AG20443 (cell line): Measurements from ENCODE around the gene SLC1A7.

ENCODE experiments used
- DNase-seq: peaks from one replicate; pipeline ENCODE4 v3.0.0; 2012; ENCODE audit warnings: low spot score, mixed read lengths

The SLC1A7 gene

DNA sequence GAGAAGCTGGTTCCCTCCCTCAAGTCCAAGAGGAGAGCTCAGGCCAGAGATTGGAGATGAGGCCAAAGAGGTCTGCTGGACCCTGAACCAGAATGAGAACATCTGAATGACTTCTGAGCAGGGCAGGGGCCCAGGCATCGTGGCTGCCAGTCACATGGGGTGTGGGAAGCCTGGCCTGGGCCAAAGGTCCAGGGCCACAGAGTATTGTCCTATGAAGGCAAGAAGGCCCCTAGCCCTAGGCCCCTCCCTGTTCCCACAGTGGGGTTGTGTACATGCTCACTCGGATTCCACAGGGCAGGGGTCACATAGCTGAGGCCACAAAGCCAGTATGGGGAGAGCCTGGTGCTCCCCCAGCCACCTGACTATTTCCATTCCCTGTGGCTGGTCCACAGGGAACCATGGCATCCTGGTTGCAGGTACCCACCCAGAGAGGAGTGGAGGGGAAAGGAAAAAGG, 18.5 kb upstream of the SLC1A7 start:
- DNase-seq, result no peak

DNA sequence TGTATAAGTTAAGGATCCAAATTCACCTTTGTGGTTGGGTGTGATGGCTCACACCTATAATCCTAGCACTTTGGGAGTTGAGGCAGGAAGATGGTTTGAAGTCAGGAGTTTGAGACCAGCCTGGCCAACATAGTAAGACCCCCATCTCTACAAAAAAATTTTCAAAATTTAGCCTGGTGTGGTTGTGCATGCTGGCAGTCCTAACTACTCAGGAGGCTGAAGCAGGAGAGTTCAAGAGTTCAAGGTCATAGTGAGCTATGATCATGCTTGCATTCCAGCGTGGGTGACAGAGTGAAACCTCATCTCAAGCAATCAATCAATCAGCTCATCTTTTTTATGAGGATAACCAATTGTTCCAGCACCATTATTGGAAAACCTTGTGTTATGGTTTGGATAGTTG, 16.5 kb upstream of the SLC1A7 start:
- DNase-seq, result no peak

DNA sequence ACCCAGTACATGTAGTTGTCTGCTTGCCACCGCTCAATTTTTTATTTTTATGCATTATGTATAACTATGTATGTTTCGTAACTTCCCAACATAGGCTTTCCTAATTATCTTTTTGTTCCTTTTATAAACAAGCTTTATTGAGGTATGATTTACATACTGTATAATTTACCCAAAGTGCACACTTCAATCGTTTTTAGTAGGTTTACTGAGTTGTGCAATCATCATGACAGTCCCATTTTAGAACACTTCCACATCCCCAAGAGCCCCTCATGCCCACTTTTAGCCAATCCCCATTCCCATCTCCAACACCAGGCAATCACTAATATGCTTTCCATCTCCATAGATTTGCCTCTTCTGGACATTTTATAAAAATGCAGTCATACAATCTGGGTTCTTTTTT, 14.3 kb upstream of the SLC1A7 start:
- DNase-seq, result no peak

DNA sequence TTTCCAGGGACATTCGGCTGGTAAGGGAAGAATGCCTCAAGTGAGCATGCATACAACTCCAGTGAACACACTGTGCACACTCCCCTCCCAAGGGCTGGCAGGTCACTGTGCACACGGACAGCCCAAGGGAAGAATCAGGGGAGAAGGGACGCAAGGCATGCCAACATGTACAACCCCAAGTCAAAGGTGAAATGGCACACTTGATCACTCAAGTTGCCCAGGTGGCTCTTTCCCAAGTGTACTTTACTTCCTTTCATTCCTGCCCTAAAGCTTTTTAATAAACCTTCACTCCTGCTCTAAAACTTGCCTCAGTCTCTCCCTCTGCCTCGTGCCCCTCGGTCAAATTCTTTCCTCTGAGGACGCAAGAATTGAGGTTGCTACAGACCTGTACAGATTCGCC, 13.5 kb upstream of the SLC1A7 start:
- no peak for DNase-seq

DNA sequence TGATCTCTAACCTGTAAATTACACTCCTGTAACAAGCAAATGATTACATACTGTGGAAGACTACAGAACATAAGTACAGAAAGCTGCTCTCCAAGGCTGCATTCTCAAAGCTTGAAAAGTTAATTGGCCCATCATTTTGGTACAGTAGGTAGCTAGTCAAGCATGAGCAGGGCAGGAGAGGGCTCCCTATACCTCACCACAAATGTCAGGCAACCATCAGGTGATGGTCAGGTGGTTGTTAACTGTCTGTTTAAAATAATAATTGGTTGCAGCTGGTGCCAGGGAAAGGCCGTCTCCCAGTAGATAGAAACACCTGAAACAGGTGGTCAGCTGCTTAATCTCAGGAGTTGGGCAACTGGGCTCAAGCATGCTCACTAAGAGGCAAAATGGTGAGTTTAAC, 13.1 kb upstream of the SLC1A7 start:
- no peak for DNase-seq

DNA sequence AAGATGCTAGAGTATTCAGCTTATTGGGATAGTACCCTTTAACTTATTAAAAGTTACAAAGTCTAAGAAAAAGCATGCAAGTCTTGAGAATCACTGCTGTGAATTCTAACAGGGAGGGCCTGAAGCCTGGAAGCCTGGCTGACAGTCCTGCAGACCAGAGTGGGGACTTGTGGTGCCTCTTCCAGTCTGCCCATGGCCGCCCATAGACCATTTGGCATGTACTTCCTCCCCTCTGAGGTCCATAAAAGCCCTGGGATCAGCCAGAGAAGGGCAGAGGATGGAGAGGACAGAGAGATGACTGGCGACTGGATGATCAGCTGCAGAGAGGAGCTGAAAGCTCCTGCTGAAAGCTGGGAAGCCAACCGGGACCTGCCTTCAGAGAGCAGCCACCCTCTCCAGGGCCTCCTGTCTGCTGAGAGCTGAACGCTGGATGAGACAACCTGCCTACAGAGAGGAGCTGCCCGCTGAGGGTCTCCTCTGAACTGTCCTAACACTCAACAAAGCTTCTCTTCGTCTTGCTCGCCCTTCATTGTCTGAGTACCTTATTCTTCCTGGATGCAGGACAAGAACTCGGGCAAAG, 12.5 kb upstream of the SLC1A7 start:
- no peak for DNase-seq

GRCh38 chr1:53153752-53154151, 11.3 kb upstream of the SLC1A7 start:
- DNase-seq, result no peak

DNA sequence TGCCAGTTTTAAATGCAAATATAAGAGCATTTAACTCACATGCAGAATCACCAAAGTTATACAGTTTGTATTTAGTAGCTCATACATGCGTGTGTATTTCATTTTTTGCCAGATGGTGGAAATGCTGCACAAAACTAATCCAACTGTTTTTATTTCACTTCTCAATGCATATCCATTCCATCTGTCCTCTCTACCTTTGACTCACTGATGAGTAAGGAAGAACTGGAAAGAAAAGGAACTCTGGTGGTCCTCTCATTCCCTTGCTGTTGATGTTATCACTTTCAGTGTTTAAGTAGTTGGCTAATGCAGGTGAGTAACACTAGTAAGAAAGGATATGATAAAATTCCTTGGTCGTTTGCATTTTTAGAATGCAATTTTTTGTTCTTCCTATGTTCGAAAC, 5.7 kb upstream of the SLC1A7 start:
- DNase-seq, result no peak

DNA sequence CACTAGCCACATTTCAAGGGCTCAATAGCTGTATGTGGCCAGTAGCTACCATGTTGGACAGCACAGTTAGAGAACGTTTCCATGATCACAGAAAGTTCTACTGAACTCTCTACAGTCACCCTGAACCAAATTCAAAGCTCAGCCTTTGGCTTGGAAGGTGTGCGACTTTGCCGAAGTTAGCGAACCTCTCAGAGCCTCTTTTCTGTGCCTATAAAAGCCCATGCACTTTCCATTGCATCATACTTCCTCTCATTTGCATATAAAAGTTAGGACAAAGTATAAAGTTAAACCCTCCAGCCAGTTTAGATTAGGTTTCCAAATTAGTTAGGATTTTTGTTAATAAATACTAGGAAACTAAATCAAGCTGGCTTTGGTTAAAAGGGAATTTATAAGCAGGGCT, 4.7 kb upstream of the SLC1A7 start:
- no peak for DNase-seq

- DNase-seq, result peak; percentile 96
Measured at GRCh38 chr1:53145942-53146708, 3.7 kb upstream of the SLC1A7 start.

GRCh38 chr1:53145619-53145941, 3.1 kb upstream of the SLC1A7 start:
- DNase-seq, result no peak

GRCh38 chr1:53145051-53145600, 2.7 kb upstream of the SLC1A7 start:
- no peak for DNase-seq

DNA sequence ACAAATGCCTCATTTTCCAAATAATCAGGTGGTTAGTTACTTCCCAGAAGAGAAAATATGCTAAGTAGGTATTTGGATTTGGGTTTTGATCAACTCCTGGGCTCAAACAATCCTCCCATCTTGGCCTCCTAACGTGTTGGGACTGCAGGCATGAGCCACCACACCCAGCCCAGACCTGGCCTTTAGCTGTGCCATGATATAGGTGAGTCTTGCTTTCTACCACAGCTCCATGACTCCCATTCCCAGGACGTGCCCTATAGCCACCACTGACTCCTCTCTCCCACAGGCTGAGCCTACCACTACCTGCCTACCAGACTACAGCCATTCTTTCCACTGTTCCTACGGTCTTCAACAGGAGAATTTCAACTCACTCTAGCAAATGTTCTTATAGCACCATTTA, 1.8 kb upstream of the SLC1A7 start:
- no peak for DNase-seq

GRCh38 chr1:53143527-53143926, 1.1 kb upstream of the SLC1A7 start:
- no peak for DNase-seq

DNA sequence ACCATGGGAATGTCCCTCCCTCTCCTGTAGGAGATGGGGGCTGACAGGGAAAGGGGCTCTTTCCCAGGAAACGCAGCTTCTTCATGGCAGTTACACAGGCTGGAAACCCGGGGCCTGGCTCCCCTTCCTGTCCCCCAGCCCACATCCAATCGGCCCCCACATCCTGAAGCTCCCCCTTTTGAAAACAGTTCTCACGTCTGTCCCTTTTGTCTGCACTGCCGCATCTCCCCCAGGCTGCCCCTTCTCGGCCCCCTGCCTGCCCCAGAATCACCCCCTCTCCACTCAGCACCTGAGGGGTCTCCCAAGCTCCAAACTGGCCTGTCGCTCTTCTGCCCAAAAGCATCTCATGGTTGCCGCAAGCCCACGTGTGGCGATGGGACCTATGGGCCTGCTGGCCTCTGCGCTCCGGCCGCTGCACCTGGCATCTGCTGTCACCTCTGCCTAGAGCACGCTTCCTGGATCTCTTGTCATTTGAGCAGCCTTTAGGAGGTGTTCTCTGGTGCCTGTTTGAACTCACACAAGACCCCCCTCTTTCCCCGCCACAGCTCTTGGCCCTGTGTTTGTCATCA, 867 bp downstream of the SLC1A7 start:
- no peak for DNase-seq

DNA sequence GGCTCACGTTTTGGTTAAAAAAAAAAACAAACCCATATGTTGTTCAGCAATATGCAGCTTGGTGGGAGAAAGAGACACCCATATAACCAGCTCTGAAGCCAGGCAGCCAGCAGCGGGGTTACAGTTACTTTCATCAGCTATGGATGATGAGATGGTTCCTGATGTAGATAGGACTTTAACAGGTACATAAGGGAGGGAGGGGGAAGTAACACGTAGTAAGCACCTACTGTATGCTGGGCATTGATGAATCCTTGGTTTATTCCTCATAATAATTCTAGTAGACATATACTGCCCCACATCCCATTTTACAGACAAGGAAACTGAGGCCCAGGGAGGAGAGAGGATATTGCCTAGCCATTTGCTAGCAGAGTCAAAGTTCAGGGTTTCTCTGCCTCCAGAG, 2.0 kb downstream of the SLC1A7 start:
- DNase-seq, result no peak

- DNase-seq, result no peak
Measured at GRCh38 chr1:53139951-53140361, 2.5 kb downstream of the SLC1A7 start.

DNA sequence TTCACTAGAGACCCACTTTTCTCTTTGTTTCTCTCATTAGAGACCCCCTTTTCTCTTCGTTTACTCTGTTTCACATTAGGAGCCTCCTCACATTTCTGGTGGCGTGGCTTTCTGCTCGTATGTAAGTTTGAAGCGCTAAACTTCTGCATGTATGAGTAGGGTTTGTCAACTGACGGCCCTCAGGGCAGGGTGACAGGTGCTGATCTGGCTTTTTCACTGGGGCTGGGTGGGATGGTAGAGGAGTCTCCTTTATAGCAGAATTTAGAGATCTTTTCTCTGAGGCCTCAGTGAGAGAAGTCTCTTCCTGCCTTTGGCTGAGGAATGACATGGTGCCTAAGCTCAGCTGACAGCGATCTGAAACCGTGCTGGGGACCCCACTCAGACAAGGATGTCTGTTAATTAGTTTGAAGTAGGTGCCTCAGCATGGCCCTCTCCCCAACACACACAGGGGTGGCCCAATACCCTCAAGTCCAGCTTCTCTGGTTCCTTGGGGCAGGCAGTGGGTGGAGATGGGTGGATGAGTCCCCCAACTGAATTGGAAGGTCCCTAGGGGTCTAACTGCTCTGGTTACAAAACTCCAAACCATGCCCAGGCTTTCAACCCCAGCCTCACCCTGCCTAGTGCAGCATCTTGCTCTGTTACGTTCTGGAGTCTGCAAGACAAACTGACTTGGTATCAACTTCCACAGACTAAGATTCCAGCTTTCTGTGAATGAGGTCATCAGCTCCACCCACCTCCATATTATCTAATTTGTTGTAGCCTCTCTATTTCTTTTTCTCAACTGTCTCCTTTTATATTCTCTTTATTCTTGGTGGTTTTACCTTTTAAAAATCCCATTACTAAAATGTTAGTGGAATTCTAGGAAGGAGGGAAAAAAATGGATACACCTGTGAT, 3.2 kb downstream of the SLC1A7 start:
- no peak for DNase-seq

DNA sequence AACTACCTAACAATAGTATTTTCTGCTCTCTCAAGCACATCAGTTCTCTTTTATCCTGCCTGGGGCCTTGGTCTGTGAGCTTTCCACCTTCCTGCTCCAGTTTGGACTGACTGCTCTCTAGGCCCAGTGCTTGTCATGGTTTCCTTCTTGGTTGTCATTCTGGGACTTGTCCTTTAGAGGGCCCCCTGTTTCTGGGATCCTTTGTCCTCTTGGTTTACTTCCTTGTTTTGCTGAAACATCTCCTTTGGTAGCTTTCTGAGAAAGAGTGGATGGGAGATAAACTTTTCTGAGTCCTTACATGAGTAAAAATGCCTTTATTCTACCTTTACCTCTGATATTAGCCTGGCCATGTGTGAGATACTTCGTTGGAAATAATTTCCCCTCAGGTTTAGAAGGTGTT, 4.7 kb downstream of the SLC1A7 start:
- DNase-seq, result no peak

DNA sequence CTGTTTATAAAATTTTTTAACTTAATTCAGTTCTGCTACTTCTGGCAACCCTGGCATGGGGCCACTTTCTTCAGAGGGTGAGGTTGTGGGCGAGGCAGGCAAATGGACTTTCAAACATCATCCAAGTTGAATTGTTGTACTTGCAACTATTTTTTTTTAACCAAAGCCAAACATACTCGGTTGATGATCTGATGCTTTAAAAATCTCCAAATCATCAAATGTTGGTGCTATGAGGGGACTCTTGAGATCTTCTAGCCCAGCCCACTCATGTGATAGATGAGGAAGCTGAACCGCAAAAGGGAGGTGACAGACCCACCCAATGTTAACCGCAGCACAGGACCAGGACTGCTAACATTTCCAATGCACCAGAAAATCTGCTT, 6.7 kb downstream of the SLC1A7 start:
- DNase-seq, result peak; percentile 87

DNA sequence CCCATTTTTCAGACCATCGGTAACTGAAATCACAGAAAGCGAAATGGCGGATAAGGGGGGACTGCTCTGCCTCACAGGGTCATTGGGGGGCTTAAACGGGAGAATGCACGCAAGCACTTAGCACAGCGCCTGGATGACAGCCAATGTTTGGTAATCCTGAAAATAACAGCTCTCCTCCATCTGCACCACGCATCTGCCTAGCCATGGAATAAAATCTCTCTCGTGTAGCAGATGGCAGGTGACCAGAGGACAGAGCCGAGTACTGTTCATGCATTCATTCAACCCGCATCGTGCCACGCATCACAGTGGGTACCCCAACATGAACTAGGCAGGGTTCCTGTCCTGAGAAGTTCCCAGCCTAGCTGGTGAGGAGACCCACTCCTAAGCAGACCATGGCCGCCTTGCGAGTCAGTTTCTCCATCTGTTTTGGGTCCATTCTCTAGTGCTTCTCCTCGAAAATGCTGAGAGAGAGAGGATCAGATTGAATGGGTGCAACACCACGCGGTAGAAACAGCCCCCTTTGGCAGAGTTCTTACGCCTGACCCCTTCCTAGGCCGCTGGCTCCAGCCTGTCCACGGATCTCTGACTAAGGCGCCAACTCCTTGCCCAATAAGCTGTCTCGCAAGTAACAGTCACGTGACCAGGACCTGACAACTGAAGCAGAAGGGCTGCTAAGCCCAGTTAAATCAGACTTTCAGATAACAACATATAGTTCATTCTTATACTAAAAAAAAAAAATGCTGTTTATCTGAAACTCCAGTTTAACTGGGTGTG, 7.3 kb downstream of the SLC1A7 start:
- DNase-seq, result peak; percentile 74

DNA sequence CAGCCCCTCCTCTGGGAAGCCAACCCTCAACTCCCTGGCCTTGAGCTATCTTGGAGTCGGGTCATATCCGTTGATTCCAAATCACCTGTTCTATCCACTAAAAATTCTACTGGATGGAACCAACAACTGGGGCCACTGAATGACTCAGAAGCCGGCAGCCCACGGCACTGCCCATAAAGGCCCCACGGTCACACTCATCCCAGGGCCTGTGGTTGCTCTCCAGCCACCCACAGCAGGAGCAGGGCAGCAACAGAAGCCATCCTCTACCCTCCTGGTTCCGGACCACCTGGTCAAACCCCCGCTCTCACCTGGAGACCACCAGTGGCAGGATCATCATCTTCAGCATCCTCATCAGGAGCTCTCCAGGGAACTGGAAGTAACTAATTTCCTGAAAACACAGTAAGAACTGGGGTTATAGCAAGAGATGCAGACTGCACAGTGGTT, 8.4 kb downstream of the SLC1A7 start:
- DNase-seq, result no peak
